GM23338 (cell line): ENCODE measurements around the gene HGF. TPM values are rescaled to one million over a fixed set of nuclear protein-coding genes. Genes with fewer than 3 reads are reported as not detected.
A peak's percentile ranks its signal among the peaks of the same experiment; 100 is the strongest.

ENCODE experiments used
- ATAC-seq: fragments of 200-7000 bp; cut with Tn5 transposase; 3 replicates; pipeline ENCODE4 v1.9.1; 2020
- DNase-seq: peaks from one replicate; pipeline ENCODE4 v3.0.0-alpha.2; 2015; ENCODE audit warnings: low spot score
- H2AFZ ChIP-seq: fragments of 200-600 bp; sonication (generic); 2 replicates; pipeline ENCODE4 v1.8.0; 2016; ENCODE audit warnings: antibody characterized with exemption, mild to moderate bottlenecking, moderate library complexity
- H3F3A ChIP-seq: fragments of 200-600 bp; sonication (generic); replicated peaks from 2 replicates; pipeline ENCODE4 v1.8.0; 2017; ENCODE audit warnings: antibody characterized with exemption, mixed run types, low read depth
- H3K27ac ChIP-seq: fragments of 200-600 bp; sonication (generic); 2 replicates; pipeline ENCODE4 v1.6.1; 2016; ENCODE audit warnings: low read depth
- H3K27me3 ChIP-seq: fragments of 200-600 bp; sonication (generic); 2 replicates; pipeline ENCODE4 v1.8.0; 2016; ENCODE audit warnings: mild to moderate bottlenecking, mixed run types, moderate library complexity; ENCODE audit not compliant: insufficient read depth
- H3K36me3 ChIP-seq: fragments of 200-600 bp; sonication (generic); 2 replicates; pipeline ENCODE4 v1.8.0; 2016; ENCODE audit warnings: mild to moderate bottlenecking; ENCODE audit not compliant: insufficient read depth
- H3K4me1 ChIP-seq: fragments of 200-600 bp; sonication (generic); 2 replicates; pipeline ENCODE4 v1.8.0; 2016; ENCODE audit warnings: mild to moderate bottlenecking, moderate library complexity; ENCODE audit not compliant: insufficient read depth
- H3K4me2 ChIP-seq: fragments of 200-600 bp; sonication (generic); 2 replicates; pipeline ENCODE4 v1.7.1; 2017; ENCODE audit warnings: mixed run types
- H3K4me3 ChIP-seq: fragments of 200-600 bp; sonication (generic); 2 replicates; pipeline ENCODE4 v1.6.1; 2016; ENCODE audit warnings: mixed run types
- H3K79me2 ChIP-seq: fragments of 200-600 bp; sonication (generic); replicated peaks from 2 replicates; pipeline ENCODE4 v1.8.0; 2017; ENCODE audit warnings: mild to moderate bottlenecking; ENCODE audit not compliant: insufficient read depth
- H3K9me2 ChIP-seq: fragments of 200-600 bp; sonication (generic); 2 replicates; pipeline ENCODE4 v1.8.0; 2017; ENCODE audit not compliant: insufficient read depth
- H4K20me1 ChIP-seq: fragments of 200-600 bp; sonication (generic); replicated peaks from 2 replicates; pipeline ENCODE4 v1.8.0; 2017; ENCODE audit warnings: mild to moderate bottlenecking; ENCODE audit not compliant: insufficient read depth
- H3K27ac Mint-ChIP-seq: 2 replicates; pipeline ENCODE4 v1.8.0; 2020; ENCODE audit warnings: inconsistent platforms, mild to moderate bottlenecking, moderate library complexity, mixed read lengths
- H3K27me3 Mint-ChIP-seq: 3 replicates; pipeline ENCODE4 v1.8.0; 2022; ENCODE audit warnings: low read depth, mild to moderate bottlenecking, moderate library complexity, mixed read lengths, inconsistent platforms; ENCODE audit not compliant: insufficient read depth, poor library complexity
- H3K36me3 Mint-ChIP-seq: 3 replicates; pipeline ENCODE4 v1.8.0; 2021; ENCODE audit warnings: low read depth, mild to moderate bottlenecking, inconsistent platforms, moderate library complexity, mixed read lengths
- H3K4me1 Mint-ChIP-seq: 3 replicates; pipeline ENCODE4 v1.8.0; 2020; ENCODE audit warnings: mild to moderate bottlenecking, inconsistent platforms, mixed read lengths
- H3K4me3 Mint-ChIP-seq: 3 replicates; pipeline ENCODE4 v1.8.0; 2021; ENCODE audit warnings: moderate library complexity, mild to moderate bottlenecking, inconsistent platforms, mixed read lengths
- H3K9me3 Mint-ChIP-seq: 3 replicates; pipeline ENCODE4 v1.8.0; 2020; ENCODE audit warnings: moderate library complexity, mild to moderate bottlenecking, inconsistent platforms, mixed read lengths
- EZH2phosphoT487 ChIP-seq: fragments of 200-600 bp; sonication (generic); IDR thresholded peaks from one replicate; pipeline ENCODE4 v1.8.1; 2018; ENCODE audit warnings: antibody characterized with exemption; ENCODE audit not compliant: unreplicated experiment
- NANOG ChIP-seq: IDR thresholded peaks from 2 replicates; pipeline ENCODE4 v1.6.1; 2016; ENCODE audit warnings: antibody characterized with exemption, borderline replicate concordance
- POLR2AphosphoS5 ChIP-seq: IDR thresholded peaks from 2 replicates; pipeline ENCODE4 v1.6.1; 2016; ENCODE audit warnings: antibody characterized with exemption, low read depth
- STAT1 ChIP-seq: IDR thresholded peaks from one replicate; pipeline ENCODE4 v1.6.1; 2016; ENCODE audit warnings: antibody characterized with exemption; ENCODE audit not compliant: unreplicated experiment
- ZNF114 ChIP-seq: fragments of 250-450 bp; sonication (Bioruptor Pico); IDR thresholded peaks from 2 replicates; pipeline ENCODE4 v1.5.0; 2020; ENCODE audit warnings: mild to moderate bottlenecking, moderate library complexity
- ZNF331 ChIP-seq: fragments of 250-450 bp; sonication (Bioruptor Pico); IDR thresholded peaks from 2 replicates; pipeline ENCODE4 v1.5.0; 2020; ENCODE audit warnings: low read depth, mild to moderate bottlenecking, moderate library complexity
- polyA plus RNA-seq: library from polyadenylated mRNA; unstranded; fragments of >200 nt; fragmentation: Nextera tagmentation; extraction: Ambion mirVana; gene quantifications from 2 replicates; pipeline ENCODE4 v1.2.1, GENCODE V29; 2016
- total RNA-seq: library from RNA; depleted of rRNA; stranded (reverse); fragments of >200 nt; shearing (Covaris generic); gene quantifications from 2 replicates; pipeline ENCODE4 v1.2.3, GENCODE V29; 2014
- TF ChIP-seq, protein P1 (sequence below), 2 experiments: fragments of 200-600 bp in 1 of 2; sonication (generic) in 1 of 2; conservative IDR thresholded peaks; 2 replicates each; pipeline versions ENCODE4 v1.5.1 to v1.6.1; 2016 to 2017; ENCODE audit warnings: antibody characterized with exemption in 2 of 2, low read depth in 2 of 2, mild to moderate bottlenecking in 2 of 2, moderate library complexity in 1 of 2
- TF ChIP-seq, protein P2 (sequence below): IDR thresholded peaks from 2 replicates; pipeline ENCODE4 v1.6.1; 2016; ENCODE audit warnings: antibody characterized with exemption
- TF ChIP-seq, protein P3 (sequence below): IDR thresholded peaks from one replicate; pipeline ENCODE4 v1.6.1; 2018; ENCODE audit warnings: antibody characterized with exemption; ENCODE audit not compliant: unreplicated experiment

The HGF gene
- total and polyA plus RNA-seq, 2 experiments from 2014 or later = 0.24 to 1.1 TPM

DNA sequence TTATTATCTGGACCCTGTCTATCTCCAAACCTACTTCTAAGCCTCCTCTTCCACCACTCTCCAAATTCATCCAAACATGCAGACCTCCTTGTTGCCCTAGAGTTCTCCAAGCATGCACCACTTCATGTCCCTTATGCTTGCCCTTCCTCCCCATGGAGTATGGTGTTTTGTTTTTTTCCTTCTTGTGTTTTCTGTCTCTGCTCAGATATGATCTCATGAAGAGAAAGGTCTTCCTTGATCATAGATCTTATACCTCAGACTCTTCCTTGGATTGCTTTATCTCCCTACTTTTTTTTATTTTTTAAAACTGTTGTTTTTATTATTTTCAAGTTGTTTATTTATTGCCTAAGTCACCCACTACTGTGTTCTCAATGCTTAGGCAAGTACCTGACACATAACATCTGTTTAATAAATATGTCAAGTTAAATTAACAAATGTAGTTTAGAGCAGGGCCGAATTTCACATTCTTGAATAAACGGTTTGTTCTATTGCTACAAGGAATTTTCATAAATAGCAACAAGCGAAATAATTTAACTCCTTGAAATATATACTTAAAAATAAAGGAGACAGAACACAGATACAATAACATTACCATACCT is 84.5 kb downstream of the HGF start:
- Histone ChIP-seq H3K27me3 (no peaks in the 10 kb centered on the region), H3K9me2 (no peaks in the 10 kb centered on the region), H3K4me2 (no peak overlapping the region), H3K27ac (no peak overlapping the region), H3F3A (no peaks in the 10 kb centered on the region), H3K36me3 (no peaks in the 10 kb centered on the region), H3K4me1 (peaks cover 17% of the 10 kb centered on the region), H4K20me1 (no peaks in the 10 kb centered on the region), H2AFZ (no peak overlapping the region; the same call in 1 of the 2 replicates), H3K4me3 (no peak overlapping the region), H3K79me2 (no peaks in the 10 kb centered on the region)
- TF ChIP-seq, protein P1, sequence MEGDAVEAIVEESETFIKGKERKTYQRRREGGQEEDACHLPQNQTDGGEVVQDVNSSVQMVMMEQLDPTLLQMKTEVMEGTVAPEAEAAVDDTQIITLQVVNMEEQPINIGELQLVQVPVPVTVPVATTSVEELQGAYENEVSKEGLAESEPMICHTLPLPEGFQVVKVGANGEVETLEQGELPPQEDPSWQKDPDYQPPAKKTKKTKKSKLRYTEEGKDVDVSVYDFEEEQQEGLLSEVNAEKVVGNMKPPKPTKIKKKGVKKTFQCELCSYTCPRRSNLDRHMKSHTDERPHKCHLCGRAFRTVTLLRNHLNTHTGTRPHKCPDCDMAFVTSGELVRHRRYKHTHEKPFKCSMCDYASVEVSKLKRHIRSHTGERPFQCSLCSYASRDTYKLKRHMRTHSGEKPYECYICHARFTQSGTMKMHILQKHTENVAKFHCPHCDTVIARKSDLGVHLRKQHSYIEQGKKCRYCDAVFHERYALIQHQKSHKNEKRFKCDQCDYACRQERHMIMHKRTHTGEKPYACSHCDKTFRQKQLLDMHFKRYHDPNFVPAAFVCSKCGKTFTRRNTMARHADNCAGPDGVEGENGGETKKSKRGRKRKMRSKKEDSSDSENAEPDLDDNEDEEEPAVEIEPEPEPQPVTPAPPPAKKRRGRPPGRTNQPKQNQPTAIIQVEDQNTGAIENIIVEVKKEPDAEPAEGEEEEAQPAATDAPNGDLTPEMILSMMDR (conservative IDR thresholded peaks at IDR 0.05; ENCODE audit: low read depth in 2 of 2) = no peak
- H3K4me1 Mint-ChIP-seq = peaks cover 26% of the 10 kb centered on the region
- H3K27ac Mint-ChIP-seq = no peak overlapping the region
- H3K27me3 Mint-ChIP-seq = peaks cover 1% of the 10 kb centered on the region
- no peaks in the 10 kb centered on the region for H3K36me3 Mint-ChIP-seq
- no peak overlapping the region for H3K4me3 Mint-ChIP-seq
- no peak for ATAC-seq
- H3K9me3 Mint-ChIP-seq = no peaks in the 10 kb centered on the region
- no peak for DNase-seq

DNA sequence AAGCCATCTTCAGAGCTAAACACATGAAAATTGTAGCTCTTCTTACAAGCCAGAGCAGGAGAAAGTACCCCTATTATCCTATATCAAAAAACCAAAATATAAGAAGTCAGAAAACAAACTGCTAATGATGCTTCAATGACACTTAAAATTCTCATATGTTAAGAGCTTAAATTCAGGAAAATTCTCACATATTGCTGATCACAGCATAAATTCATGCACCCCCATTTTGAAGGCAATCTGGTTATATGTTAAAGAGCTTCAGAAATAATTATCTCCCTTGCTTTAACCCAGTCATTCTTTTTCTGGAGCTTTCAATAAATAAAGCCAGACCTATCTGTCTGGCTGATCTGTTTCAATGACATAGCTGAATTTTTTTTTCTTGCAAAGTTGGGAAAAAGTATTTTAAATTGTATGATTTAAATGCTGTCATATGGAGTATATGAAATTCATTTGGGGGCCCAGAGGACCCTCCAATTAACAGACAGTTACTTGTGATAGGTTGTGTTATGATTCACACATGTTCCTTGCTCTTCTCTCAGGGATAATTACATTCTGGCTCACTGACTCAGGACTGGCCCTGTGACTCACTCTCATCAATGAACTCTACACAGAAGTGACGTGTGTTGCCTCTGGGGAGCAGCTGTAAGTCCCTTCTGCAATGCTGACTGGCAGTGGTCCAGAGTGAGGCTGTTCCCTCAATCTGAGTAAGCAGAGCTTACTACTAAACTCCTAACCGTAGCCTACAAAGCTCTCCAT is 85.2 kb downstream of the HGF start:
- ATAC-seq (peak; percentile 34; the same call in 1 of the 3 replicates), DNase-seq (no peak)
- Mint-ChIP-seq H3K4me1 (peaks cover 19% of the 10 kb centered on the region), H3K27ac (no peak overlapping the region), H3K9me3 (no peaks in the 10 kb centered on the region), H3K4me3 (no peak overlapping the region), H3K36me3 (no peaks in the 10 kb centered on the region), H3K27me3 (peaks cover 1% of the 10 kb centered on the region)
- Histone ChIP-seq H3K36me3 (no peaks in the 10 kb centered on the region), H3F3A (no peaks in the 10 kb centered on the region), H3K27ac (no peak overlapping the region), H3K4me3 (no peak overlapping the region), H3K4me1 (peaks cover 13% of the 10 kb centered on the region), H4K20me1 (no peaks in the 10 kb centered on the region), H3K79me2 (no peaks in the 10 kb centered on the region), H2AFZ (no peak overlapping the region; the same call in 1 of the 2 replicates), H3K27me3 (no peaks in the 10 kb centered on the region), H3K9me2 (no peaks in the 10 kb centered on the region), H3K4me2 (no peak overlapping the region)
- TF ChIP-seq, protein P1 (conservative IDR thresholded peaks at IDR 0.05; ENCODE audit: low read depth in 2 of 2) = no peak
- TF ChIP-seq EZH2phosphoT487 (no peak), ZNF331 (CRISPR knock-in tag) (no peak), NANOG (no peak), STAT1 (no peak), POLR2AphosphoS5 (no peak), ZNF114 (no peak)
- TF ChIP-seq, protein P2, sequence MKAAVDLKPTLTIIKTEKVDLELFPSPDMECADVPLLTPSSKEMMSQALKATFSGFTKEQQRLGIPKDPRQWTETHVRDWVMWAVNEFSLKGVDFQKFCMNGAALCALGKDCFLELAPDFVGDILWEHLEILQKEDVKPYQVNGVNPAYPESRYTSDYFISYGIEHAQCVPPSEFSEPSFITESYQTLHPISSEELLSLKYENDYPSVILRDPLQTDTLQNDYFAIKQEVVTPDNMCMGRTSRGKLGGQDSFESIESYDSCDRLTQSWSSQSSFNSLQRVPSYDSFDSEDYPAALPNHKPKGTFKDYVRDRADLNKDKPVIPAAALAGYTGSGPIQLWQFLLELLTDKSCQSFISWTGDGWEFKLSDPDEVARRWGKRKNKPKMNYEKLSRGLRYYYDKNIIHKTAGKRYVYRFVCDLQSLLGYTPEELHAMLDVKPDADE = no peak
- TF ChIP-seq, protein P3, sequence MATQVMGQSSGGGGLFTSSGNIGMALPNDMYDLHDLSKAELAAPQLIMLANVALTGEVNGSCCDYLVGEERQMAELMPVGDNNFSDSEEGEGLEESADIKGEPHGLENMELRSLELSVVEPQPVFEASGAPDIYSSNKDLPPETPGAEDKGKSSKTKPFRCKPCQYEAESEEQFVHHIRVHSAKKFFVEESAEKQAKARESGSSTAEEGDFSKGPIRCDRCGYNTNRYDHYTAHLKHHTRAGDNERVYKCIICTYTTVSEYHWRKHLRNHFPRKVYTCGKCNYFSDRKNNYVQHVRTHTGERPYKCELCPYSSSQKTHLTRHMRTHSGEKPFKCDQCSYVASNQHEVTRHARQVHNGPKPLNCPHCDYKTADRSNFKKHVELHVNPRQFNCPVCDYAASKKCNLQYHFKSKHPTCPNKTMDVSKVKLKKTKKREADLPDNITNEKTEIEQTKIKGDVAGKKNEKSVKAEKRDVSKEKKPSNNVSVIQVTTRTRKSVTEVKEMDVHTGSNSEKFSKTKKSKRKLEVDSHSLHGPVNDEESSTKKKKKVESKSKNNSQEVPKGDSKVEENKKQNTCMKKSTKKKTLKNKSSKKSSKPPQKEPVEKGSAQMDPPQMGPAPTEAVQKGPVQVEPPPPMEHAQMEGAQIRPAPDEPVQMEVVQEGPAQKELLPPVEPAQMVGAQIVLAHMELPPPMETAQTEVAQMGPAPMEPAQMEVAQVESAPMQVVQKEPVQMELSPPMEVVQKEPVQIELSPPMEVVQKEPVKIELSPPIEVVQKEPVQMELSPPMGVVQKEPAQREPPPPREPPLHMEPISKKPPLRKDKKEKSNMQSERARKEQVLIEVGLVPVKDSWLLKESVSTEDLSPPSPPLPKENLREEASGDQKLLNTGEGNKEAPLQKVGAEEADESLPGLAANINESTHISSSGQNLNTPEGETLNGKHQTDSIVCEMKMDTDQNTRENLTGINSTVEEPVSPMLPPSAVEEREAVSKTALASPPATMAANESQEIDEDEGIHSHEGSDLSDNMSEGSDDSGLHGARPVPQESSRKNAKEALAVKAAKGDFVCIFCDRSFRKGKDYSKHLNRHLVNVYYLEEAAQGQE = no peak
